GM19023 (cell line): ENCODE measurements around the gene LY6G6D.
A peak's percentile ranks its signal among the peaks of the same experiment; 100 is the strongest.
"Not testable (repeated sequence)": the region's sequence is repeated elsewhere in the genome, so short reads cannot be mapped to it uniquely, and the experiment has no call there.

Source experiments
- ATAC-seq: cut with Tn5 transposase; IDR thresholded peaks from one replicate; pipeline ENCODE4 v1.9.1; 2021; ENCODE audit warnings: mild to moderate bottlenecking, moderate library complexity; ENCODE audit not compliant: unreplicated experiment

LY6G6D gene

GRCh38 chr6:31691564-31692108, 23.5 kb upstream of the LY6G6D start:
- ATAC-seq = no peak

- no peak for ATAC-seq
Observed at GRCh38 chr6:31692353-31692752, 22.8 kb upstream of the LY6G6D start.

GRCh38 chr6:31692886-31693285, 22.3 kb upstream of the LY6G6D start:
- no peak for ATAC-seq

GRCh38 chr6:31693535-31693934, 21.6 kb upstream of the LY6G6D start:
- ATAC-seq = no peak

GRCh38 chr6:31697555-31697954, 17.6 kb upstream of the LY6G6D start:
- ATAC-seq = no peak

GRCh38 chr6:31700740-31701401, 14.3 kb upstream of the LY6G6D start:
- no peak for ATAC-seq

- ATAC-seq = no peak
Observed at GRCh38 chr6:31701666-31702404, 13.3 kb upstream of the LY6G6D start.

- no peak for ATAC-seq
Observed at GRCh38 chr6:31702405-31702818, 12.7 kb upstream of the LY6G6D start.

- peak; percentile 90 for ATAC-seq
Observed at GRCh38 chr6:31702819-31703716, 12.1 kb upstream of the LY6G6D start, which contains the start of gene ABHD16A. TSS of gene ABHD16A (minus strand) at chr6:31703324. CDS start at chr6:31703281, 43 bp downstream.

GRCh38 chr6:31705931-31706330, 9.2 kb upstream of the LY6G6D start:
- no peak for ATAC-seq

GRCh38 chr6:31706599-31706998, 8.5 kb upstream of the LY6G6D start, which contains the start of gene LY6G6F:
TSS of gene LY6G6F (plus strand) at chr6:31706866. CDS start at chr6:31706907, 41 bp downstream.
- ATAC-seq = no peak

GRCh38 chr6:31707701-31708100, 7.4 kb upstream of the LY6G6D start:
- no peak for ATAC-seq

GRCh38 chr6:31708224-31708623, 6.9 kb upstream of the LY6G6D start:
- no peak for ATAC-seq

- not testable (repeated sequence) for ATAC-seq
Observed at GRCh38 chr6:31709157-31709556, 6.0 kb upstream of the LY6G6D start.

GRCh38 chr6:31710523-31711219, 4.5 kb upstream of the LY6G6D start:
- no peak for ATAC-seq

GRCh38 chr6:31711233-31711632, 3.9 kb upstream of the LY6G6D start:
- ATAC-seq = no peak

- no peak for ATAC-seq
Observed at GRCh38 chr6:31712296-31712695, 2.9 kb upstream of the LY6G6D start.

GRCh38 chr6:31713465-31713864, 1.7 kb upstream of the LY6G6D start:
- ATAC-seq = no peak

- no peak for ATAC-seq
Observed at GRCh38 chr6:31713991-31714684, 1.0 kb upstream of the LY6G6D start.
